SK-N-SH treated with all-trans-retinoic acid at 6 μM for 48 hours (cell line): ENCODE results near the gene DMRTC2.

ENCODE experiments used
- ARNTL ChIP-seq: fragments of 450-650 bp; formaldehyde crosslinking; IDR thresholded peaks from 2 replicates; pipeline ENCODE4 v1.5.0; 2020; ENCODE audit warnings: low read depth, mild to moderate bottlenecking, moderate library complexity, borderline replicate concordance
- BACH2 ChIP-seq: fragments of 250-450 bp; sonication (Bioruptor Pico); IDR thresholded peaks from 2 replicates; pipeline ENCODE4 v1.9.0; 2021; ENCODE audit warnings: mild to moderate bottlenecking, borderline replicate concordance
- SNAI2 ChIP-seq: fragments of 250-450 bp; sonication (Bioruptor Pico); IDR thresholded peaks from 2 replicates; pipeline ENCODE4 v1.5.0; 2020; ENCODE audit warnings: mild to moderate bottlenecking, moderate library complexity
- TF ChIP-seq, protein P1 (sequence below): fragments of 250-450 bp; sonication (Bioruptor Pico); IDR thresholded peaks from 2 replicates; pipeline ENCODE4 v1.8.0; 2020; ENCODE audit warnings: mild to moderate bottlenecking, moderate library complexity, borderline replicate concordance

DNA sequence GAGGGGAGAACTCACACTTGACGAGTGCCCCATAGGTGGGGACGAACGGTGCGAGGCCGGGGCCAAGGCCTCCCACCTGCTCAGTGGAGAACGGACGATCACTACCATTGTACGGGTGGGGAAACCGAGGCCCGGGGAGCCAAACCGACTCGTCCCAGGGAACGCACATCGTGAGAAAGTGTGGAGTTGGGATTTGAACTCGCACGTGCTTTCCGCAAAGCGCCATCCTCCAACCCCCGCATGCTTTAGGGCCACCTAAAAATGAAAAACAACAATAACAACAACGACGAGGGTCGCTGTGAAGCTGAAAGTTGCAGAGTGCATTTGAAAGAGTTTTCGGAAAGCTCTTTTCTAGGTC lies 38.6 kb downstream of the DMRTC2 start:
- no peak for TF ChIP-seq BACH2 (CRISPR knock-in tag)
- no peak for TF ChIP-seq ARNTL (CRISPR knock-in tag)
- TF ChIP-seq, protein P1, sequence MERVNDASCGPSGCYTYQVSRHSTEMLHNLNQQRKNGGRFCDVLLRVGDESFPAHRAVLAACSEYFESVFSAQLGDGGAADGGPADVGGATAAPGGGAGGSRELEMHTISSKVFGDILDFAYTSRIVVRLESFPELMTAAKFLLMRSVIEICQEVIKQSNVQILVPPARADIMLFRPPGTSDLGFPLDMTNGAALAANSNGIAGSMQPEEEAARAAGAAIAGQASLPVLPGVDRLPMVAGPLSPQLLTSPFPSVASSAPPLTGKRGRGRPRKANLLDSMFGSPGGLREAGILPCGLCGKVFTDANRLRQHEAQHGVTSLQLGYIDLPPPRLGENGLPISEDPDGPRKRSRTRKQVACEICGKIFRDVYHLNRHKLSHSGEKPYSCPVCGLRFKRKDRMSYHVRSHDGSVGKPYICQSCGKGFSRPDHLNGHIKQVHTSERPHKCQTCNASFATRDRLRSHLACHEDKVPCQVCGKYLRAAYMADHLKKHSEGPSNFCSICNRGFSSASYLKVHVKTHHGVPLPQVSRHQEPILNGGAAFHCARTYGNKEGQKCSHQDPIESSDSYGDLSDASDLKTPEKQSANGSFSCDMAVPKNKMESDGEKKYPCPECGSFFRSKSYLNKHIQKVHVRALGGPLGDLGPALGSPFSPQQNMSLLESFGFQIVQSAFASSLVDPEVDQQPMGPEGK (CRISPR knock-in tag) = no peak
- no peak for TF ChIP-seq SNAI2 (CRISPR knock-in tag)
